ENCODE data around the gene DBT. TPM values are rescaled to one million over a fixed set of nuclear protein-coding genes. Genes with fewer than 3 reads are reported as not detected.

The DBT gene
- total RNA-seq, 1 experiment from 2014 or later: 14.0 TPM

DNA sequence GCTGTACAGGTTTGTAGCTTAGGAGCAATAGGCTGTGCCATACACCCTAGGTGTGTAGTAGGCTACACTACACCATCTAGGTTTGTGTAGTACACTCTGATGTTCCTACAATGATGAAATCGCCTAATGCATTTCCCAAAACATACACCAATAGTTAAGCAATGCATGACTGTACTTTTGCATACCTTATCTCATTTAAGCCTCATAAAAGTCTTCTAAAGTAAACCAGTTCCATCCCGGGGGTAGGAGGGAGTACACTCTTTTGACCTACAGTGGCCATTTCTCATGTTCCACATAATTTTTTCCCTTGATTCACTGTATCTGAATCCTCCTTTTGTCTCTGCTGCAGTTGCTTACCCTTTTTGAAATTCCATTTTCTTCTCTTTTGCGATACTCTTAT lies 104.5 kb downstream of the DBT start:
- Histone ChIP-seq H3K4me1 (ENCODE audit: control insufficient read depth in 1 of 2, insufficient read depth in 2 of 2, low read length in 2 of 2) (no peaks in the 10 kb centered on the region), H2AFZ (ENCODE audit: low read depth, low read length, poor library complexity, severe bottlenecking) (no peak overlapping the region), H3K36me3 (ENCODE audit: control insufficient read depth in 1 of 2, insufficient read depth in 2 of 2, low read length in 2 of 2) (peaks cover 30 to 42% of the 10 kb centered on the region in 2 experiments; a peak in 3 of 4 replicates), H3K4me2 (ENCODE audit: low read length) (no peak overlapping the region), H3K9me3 (ENCODE audit: control insufficient read depth in 1 of 2, insufficient read depth in 1 of 2, low read depth in 1 of 2, low read length in 2 of 2) (no peaks in the 10 kb centered on the region), H3K27me3 (ENCODE audit: insufficient read depth, low read length) (no peaks in the 10 kb centered on the region), H4K20me1 (ENCODE audit: insufficient read depth) (no peaks in the 10 kb centered on the region), H3K4me3 (replicated peaks in 1 of 2; ENCODE audit: low read depth in 1 of 2, low read length in 2 of 2) (no peak overlapping the region), H3K9me2 (ENCODE audit: insufficient read depth) (no peaks in the 10 kb centered on the region), H3K79me2 (ENCODE audit: insufficient read depth, low read length) (no peaks in the 10 kb centered on the region), H3K9ac (ENCODE audit: low read length) (no peak overlapping the region), H3K27ac (ENCODE audit: low read depth, low read length) (no peak overlapping the region)
- ATAC-seq (no peak), DNase-seq (ENCODE audit: low read depth, low spot score) (no peak)
- RAD21 ChIA-PET (ENCODE audit: low non-redundant PET in 1 of 2, low total read pairs in 2 of 2, uncharacterized antibody in 2 of 2, unreplicated experiment in 2 of 2): no interaction called here
- POLR2A ChIA-PET: no interaction called here
- no TSS peak for BruUV-seq (replicated peaks)
- no peak for TF ChIP-seq ZFX (IDR thresholded peaks at IDR 0.05)
- TF ChIP-seq SRF (IDR thresholded peaks at IDR 0.05; ENCODE audit: low read depth): no peak
- no peak for TF ChIP-seq SIN3A (IDR thresholded peaks at IDR 0.05; ENCODE audit: low read depth)
- TF ChIP-seq EGR1 (IDR thresholded peaks at IDR 0.05; ENCODE audit: low read depth): no peak
- no peak for TF ChIP-seq CEBPB (IDR thresholded peaks at IDR 0.05; ENCODE audit: low read depth)
- no peak for TF ChIP-seq SP1 (IDR thresholded peaks at IDR 0.05; ENCODE audit: low read depth)
- TF ChIP-seq ZNF274 (IDR thresholded peaks at IDR 0.05; ENCODE audit: low read depth, low read length): no peak
- no peak for TF ChIP-seq REST (IDR thresholded peaks at IDR 0.05; ENCODE audit: low read depth)
- TF ChIP-seq FOSL1 (IDR thresholded peaks at IDR 0.05; ENCODE audit: low read depth): no peak
- no peak for TF ChIP-seq CTCF (IDR thresholded peaks at IDR 0.05 in 2 of 3, conservative IDR thresholded peaks at IDR 0.05 in 1 of 3; ENCODE audit: borderline replicate concordance in 1 of 3, insufficient read depth in 1 of 3, low read depth in 2 of 3, low read length in 2 of 3)
- no peak for TF ChIP-seq MAX (IDR thresholded peaks at IDR 0.05)
- TF ChIP-seq YY1 (IDR thresholded peaks at IDR 0.05; ENCODE audit: extremely low read depth, insufficient replicate concordance, low read depth, low read length): no peak
- TF ChIP-seq POLR2A (IDR thresholded peaks at IDR 0.05; ENCODE audit: borderline replicate concordance, extremely low read depth, insufficient read depth, insufficient read length): no peak
- no peak for TF ChIP-seq EZH2 (IDR thresholded peaks at IDR 0.05)
- TF ChIP-seq CBX3 (IDR thresholded peaks at IDR 0.05; ENCODE audit: low read depth): no peak
- TF ChIP-seq POLR2AphosphoS5 (IDR thresholded peaks at IDR 0.05; ENCODE audit: low read depth, low read length): no peak
- TF ChIP-seq EZH2phosphoT487 (IDR thresholded peaks at IDR 0.05; ENCODE audit: borderline replicate concordance): no peak
- TF ChIP-seq ELF1 (IDR thresholded peaks at IDR 0.05; ENCODE audit: borderline replicate concordance, low read depth): no peak
- intact Hi-C loops (cut with micrococcal nuclease): no loop called here
- CTCF ChIA-PET: no interaction called here

Measured in HCT116 (cell line).